CD1c-positive myeloid dendritic cell (primary cell): ENCODE measurements around the gene SPINDOC.
"Not testable (repeated sequence)": the region's sequence is repeated elsewhere in the genome, so short reads cannot be mapped to it uniquely, and the experiment has no call there.

Source experiments
- DNase-seq: peaks from one replicate; pipeline ENCODE4 v3.0.0-alpha.2; 2016; ENCODE audit errors: extremely low spot score

The SPINDOC gene

DNA sequence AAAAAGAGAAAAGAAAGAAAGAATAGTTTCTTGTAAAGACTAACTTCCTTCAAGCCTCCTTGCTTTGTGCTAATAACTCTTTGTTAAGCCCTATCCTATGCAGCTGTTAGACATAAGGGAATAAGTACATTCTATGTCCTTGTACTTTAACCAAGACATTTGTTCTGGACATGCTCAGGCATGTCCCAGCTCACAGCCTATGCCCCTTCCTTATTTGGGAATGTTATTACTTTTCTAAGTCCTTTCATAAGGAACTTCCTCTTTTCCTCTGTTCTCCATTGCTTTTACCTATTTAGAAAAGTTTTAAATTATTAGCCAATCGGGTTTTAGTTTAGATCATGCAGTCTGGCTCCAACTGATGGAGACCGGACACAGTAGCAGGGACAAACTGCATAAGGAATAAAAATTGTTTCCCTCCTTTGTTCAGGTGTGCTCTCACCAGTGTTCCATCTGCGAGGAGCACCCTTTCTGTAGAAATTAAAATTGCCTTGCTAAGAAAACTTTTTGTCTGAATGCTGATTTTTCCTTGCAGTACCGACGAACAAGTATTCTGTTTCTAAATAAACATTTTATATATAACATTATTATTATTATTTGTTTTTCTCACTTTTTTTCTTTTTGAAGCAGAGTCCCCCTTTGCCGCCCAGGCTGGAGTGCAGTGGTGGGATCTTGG lies 21.6 kb upstream of the SPINDOC start:
- no peak for DNase-seq

DNA sequence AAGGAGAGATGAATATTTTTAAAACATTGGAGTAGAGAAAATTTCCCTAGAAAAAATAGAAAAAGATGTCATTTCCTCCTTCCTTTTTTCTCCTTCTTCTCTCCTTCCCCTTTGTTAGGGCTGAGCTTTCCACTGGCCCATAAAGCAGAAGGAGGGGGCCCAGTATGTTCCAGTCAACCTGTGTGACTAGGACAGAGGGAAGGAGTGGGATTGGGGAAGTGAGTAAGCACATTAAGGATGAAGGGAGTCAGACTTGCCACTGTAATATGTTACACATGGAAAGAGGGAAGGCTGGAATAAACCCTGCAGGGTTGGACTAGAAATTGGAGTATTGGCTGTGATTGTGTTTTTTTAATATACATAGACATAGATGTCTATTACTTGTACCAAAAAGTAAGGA lies 20.1 kb upstream of the SPINDOC start:
- DNase-seq: peak; percentile 42

DNA sequence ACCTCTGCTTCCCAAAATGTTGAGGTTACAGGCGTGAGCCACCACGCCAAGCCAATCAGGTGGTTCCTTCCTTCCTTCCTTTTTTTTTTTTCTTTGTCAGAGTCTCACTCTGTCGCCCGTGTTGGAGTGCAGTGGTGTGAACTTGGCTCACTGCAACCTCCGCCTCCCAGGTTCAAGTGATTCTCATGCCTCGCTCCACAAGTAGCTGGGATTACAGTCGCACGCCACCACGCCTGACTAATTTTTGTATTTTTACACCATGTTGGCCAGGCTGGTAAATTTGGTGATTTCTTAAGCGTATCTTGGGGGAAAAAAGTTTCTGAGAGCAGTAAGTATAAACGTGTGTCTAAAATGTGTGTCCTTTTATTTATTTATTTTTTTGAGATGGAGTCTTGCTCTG lies 18.2 kb upstream of the SPINDOC start:
- DNase-seq: no peak

DNA sequence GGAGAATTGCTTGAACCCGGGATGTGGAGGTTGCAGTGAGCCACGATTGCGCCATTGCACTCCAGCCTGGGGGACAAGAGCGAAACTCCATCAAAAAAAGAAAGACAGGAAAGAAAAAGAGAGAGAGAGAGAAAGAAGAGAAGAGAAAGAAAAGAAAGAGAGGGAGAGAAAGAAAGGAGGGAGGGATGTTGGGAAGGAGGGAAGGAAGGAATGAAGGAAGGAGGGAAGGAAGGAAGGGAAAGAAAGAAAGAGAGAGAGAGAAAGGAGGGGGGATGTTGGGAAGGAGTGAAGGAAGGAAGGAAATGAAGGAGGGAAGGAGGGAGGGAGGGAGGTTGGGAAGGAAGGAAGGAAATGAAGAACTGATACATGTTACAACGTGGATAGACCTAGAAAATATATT lies 12.3 kb upstream of the SPINDOC start:
- DNase-seq: no peak

DNA sequence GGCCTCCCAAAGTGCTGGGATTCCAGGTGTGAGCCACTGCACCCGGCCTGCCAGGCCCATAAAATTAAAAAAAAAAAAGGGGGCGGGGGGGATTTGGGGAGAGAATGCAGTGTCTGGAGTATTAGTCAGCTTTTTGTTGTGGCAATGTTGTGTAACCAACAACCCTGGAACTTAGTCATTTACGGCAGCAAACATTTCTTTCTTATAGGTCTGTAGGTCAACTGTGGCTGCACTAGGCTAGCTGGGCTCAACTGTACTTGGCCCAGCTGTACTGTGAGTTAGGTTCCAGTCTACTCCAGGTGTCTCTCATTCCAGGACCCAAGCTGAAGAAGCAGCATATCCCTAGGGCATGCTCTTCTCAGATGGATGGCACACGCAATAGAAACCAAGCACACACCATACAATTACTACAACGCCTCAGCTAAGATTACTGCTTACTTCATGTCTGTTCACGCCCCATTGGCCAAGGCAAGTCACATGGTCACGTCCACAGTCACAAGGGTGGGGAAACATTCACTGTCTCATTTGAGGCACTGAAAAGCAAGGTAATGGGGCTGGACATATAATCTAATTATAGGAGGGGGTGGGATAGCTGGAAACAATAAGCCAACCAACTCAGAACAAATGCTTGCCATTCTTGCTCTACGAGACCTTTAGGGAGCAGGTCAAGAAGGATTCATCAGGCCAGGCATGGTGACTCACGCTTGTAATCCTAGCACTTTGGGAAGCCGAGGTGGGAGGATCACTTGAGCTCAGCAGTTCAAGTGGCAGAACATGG lies 10.4 kb upstream of the SPINDOC start:
- no peak for DNase-seq

DNA sequence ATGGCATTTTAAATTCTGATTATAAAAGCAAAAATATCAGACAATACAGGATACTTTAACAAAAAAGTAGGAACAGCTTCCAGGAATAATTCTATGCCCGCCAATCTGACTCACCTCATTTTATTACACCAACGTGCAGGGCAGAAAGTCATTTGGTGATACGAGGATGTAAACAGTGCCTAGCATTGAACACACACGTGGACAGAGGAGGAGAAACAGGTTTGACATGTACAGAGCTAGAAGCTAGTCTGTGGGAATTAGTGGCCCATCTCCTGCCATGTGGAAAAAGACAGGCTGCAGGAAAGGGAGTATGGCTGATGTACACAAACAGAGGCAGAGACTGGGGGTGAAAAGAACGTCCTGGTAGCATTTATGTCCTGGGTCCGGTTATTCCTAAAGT lies 9.0 kb upstream of the SPINDOC start:
- no peak for DNase-seq

DNA sequence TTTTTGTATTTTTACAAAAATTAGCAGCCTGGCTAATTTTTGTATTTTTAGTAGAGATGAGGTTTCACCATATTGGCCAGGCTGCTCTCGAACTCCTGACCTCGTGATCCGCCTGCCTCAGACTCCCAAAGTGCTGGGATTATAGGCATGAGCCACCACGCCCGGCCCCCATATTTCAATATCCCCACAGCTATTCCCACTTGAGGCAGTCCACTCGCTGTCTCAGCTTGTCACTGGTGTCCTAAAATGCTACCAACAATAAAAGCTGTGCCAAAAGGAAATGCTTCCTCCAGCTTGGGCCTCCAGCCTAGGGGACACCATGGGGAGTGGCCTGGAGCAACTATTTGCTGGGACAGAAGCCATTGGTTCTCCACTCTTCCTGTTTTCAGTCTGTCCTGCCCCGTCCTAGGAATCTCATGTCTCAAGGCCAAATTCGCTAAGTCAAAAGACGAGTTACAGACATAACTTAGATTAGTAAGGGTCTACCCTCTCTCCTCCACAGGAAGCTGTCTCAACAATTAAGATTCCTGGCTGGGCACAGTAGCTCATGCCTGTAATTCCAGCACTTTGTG lies 7.3 kb upstream of the SPINDOC start:
- DNase-seq: no peak

DNA sequence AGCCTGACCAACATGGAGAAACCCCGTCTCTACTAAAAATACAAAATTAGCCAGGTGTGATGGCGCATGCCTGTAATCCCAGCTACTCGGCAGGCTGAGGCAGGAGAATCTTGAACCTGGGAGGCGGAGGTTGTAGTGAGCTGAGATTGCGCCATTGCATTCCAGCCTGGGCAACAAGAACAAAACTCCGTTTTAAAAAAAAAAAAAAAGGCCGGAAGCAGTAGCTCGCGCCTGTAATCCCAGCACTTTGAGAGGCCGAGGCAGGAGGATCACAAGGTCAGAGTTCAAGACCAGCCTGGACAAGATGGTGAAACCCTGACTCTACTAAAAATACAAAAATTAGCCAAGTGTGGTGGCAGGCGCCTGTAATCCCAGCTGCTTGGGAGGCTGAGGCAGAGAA lies 2.9 kb upstream of the SPINDOC start:
- not testable (repeated sequence) for DNase-seq

DNA sequence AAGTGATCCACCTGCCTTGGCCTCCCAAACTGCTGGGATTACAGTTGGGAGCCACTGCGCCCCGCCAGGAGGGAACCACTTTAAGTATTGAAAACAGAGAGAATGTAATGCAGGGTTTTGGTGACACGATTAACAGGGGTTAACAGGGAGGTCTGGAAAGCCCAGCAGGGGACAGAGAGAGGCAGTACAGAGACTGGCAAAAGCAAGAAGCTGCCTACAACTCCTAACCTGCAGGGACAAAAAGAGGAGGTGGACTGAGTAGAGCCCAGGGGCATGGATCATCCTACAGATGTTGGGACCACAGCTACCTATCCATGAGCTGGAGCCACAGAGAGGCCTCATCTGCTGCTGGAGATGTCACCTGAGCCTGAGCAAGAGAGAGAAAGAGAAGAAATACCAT lies 1.7 kb upstream of the SPINDOC start:
- no peak for DNase-seq

DNA sequence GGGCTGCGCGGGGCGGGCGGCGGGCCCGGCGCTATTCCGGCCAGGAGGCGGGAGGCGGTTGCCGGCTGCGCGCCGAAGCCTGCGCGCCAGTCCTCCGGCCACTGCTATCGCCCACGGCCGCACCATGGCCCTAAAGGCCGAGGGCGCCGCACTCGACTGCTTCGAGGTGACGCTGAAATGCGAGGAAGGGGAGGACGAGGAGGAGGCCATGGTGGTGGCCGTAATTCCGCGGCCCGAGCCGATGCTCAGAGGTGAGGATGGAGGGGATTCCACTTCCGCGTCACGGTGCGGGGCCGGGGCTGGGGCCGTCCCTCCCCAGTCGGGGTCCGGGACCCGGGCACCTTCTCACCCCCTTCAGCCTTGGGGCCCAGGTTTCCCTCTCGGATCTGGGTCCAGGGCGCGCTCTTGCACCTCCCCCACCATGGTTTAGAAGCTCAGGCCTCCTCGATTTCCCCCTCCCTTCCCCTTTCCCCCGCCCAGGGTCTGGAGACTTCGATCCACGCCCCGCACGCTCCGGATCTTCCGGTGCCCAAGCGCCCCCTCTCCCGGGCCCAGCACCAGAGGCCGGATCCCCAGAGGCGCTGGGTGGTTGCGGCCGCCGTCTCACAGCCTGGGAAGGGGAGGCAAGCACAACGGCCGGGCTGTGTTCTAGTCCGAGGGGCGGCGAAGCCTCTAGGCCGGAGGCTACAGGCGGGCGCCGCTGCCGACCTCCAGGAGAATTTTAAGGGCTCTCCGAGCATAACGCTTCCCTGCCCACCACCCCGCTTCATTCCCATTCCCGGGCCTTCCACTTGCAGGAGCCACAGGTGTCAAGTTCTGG lies 517 bp downstream of the SPINDOC start:
- peak; percentile 24 for DNase-seq

DNA sequence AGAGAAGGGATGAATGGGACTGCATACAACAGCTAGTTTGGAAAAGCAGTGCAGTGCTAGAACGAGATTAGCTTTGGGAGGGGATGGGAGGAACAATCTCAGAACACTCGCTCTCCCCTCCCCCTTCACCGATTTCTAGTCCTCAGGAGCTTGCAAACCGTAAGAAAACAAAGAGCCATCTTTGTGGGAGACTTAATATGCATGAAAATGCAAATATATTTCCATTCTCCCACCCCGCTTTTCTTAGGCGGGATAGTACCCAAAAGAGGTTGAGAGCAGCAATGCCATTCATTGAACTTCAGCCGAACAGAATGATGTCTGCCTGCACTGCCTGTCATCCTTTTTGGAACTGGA lies 1.1 kb downstream of the SPINDOC start:
- no peak for DNase-seq

DNA sequence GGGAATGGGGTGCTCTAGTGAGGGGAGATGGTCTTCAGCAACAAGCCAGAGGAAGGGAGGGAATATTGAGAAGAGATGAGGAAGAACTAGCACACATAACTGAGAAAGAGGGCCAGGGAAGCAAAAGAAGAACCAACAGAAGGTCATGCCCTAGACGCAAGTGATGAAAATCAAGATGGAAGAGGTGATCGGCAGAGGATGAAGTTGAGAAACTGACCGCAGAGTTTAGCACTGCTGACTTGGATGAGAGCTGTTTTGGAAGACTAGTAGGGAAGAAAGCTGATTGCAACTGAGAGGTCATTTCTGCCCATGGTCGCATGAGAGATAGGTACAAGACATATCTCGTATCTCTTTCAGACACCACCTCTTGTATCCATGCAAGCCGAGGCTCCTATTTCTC lies 2.9 kb downstream of the SPINDOC start:
- DNase-seq: no peak

DNA sequence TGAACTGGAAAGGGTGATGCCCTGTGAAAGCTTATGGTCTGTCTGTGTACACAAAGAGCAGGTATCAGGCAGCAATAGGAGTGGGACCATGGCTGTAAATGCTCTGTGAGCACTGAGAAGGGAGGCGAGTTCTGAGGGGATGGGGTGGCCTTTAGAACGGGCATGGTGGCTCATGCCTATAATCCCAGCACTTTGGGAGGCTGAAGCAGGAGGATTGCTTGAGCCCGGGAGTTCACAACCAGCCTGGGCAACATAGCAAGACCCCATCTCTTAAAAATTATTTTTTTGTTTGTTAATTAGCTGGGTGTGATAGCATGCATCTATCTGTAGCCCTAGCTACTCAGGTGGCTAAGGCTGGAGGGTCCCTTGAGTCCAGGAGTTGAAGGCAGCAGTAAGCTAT lies 3.5 kb downstream of the SPINDOC start:
- DNase-seq: no peak

DNA sequence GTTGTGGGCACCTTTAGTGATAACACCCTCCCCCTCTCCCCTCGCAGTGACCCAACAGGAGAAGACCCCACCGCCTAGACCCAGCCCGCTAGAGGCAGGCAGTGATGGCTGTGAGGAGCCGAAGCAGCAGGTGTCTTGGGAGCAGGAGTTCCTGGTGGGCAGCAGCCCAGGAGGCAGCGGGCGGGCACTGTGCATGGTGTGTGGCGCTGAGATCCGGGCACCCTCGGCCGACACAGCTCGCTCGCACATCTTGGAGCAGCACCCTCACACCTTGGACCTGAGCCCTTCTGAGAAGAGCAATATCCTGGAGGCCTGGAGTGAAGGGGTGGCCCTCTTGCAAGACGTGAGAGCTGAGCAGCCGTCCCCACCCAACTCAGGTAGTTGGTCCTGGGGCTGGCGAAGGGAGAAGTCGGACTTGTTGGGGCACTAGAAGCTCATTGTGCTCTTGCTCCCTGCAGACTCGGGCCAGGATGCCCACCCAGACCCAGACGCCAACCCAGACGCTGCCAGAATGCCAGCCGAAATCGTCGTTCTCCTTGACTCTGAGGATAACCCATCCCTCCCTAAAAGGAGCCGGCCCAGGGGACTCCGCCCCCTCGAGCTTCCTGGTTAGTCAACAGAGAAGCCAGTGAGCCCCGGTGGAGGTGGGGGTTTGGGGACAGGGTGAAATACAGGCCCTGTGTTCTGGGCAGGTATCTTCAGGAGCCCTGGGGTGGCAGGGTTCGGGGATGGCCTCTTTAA lies 4.7 kb downstream of the SPINDOC start:
- DNase-seq: no peak

DNA sequence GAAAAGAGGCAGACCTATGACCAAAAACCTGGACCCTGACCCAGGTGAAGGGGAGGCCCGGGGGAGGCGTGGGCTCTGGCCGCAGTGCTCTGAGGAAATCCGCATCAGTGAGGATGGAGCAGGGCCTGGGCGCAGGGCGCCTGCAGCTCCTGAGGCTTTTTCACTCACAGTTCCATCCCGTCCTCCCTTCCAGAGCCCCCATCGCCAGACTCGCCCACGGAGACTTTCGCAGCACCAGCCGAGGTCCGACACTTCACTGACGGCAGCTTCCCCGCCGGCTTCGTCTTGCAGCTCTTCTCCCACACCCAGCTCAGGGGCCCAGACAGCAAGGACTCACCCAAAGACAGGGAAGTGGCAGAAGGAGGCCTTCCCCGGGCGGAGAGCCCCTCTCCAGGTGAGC lies 5.4 kb downstream of the SPINDOC start:
- DNase-seq: no peak

DNA sequence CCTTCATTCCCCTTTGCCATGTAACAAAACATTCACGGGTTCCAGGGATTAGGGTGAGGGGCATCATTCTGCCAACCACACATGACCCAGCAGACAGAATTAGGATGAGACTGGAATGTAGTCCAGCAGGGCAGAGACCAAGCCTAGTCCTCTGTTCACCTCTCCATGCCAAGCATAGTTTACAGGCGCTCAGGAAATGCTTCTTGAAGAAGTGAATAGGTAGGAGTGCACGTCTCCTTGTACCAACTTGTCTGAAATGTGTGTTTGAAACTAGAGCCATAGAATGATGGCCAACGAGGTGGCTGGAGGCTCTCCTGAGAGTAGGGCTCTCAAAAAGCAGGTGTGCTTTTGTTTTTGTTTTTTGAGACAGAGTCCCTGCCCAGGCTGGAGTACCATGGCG lies 8.2 kb downstream of the SPINDOC start:
- no peak for DNase-seq

DNA sequence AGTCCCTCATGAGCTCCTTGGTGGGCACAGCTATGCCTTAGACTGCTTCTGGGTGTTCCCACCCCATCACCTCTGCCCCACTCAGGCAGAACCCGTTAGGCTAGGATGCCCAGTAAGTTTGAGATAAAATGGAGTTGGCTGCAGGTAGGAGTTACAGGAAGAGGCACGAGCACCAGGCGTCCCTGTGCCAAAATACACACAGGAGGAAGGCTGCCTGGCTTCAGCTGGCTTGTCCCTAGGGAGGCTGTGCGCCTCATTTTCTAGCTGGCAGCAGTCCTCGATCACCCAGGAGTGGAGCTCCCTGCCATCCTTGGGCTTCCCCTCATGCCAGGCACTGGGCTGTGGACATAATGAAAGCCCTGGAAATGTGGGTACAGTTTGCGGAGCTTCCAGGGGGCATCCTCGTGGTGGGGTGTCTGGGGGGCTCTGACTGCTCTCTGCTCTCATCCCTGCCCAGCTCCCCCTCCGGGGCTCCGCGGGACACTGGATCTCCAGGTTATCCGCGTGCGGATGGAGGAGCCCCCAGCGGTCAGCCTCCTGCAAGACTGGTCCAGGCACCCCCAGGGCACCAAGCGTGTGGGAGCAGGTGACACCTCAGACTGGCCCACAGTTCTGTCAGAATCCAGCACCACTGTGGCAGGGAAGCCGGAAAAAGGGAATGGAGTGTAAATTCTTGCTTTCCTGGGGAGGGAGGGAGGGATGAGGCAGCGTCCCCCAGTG lies 13.4 kb downstream of the SPINDOC start:
- no peak for DNase-seq

DNA sequence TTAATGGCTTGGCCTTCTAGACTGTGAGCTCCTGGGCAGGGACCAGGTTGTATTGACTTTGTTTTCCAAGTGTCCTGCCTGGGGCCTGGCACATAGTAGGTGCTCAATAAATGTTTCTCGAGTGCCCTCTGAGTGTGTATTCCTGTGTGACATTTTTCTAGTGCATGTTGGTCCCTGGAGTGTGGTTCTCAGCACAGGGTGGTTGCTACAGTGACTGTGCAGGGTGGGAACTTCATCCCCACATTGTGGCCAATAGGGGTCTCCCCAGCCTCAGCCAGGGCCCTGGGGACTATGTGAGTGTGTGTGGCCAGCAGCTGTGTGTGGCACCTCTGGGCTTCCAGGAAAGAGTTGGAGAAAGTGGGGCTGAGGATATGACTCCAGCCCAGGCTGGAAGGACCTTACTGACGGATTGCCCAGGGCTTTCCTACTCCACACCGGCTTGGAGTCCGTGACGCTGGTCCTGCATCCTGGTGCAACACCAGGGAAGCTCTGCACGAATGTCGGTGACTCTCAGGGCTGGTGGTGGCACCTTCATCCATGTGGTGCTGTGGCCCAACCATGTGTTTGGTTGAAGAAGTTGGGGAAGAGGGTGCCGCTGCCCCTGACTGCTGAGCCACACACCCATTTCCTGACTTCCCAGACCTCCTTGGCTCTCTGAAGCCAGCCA lies 16.7 kb downstream of the SPINDOC start:
- no peak for DNase-seq

DNA sequence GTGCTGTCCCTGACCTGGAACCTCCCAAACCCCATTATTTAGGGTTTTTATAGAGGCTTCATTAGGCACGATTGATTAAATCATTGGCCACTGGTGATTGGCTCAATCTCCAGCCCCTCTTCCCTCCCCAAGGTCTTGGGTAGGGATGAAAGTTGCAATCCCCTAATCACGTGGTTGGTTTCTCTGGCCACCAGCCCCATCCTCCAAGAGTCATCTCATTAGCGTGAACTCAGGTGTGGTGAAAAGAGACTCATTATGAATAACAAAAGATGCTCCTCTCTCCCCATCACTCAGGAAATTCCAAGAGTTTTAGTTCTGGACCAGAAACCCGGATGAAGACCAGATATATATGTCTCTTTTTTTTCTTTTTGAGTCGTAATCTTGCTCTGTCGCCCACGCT lies 18.1 kb downstream of the SPINDOC start:
- DNase-seq: no peak

DNA sequence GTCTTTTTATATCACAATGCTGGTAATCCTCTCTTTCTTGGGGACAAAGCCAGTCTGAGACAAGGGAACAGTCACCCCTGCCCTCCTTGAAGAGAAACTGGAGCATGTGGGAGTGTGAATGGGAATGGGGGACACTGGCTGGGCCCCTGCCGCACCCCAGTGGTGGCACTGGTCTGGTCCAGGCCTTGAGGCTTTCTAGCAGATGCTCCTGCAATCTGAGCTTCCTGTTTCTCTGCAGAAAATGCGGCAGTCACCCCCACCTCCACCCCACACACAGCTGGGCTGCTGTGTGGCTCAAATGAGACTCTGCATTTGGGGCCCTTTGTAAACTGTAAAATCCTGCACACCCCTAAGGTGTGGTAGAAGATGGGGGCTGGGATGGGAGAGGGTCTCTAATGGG lies 19.1 kb downstream of the SPINDOC start:
- peak; percentile 46 for DNase-seq

DNA sequence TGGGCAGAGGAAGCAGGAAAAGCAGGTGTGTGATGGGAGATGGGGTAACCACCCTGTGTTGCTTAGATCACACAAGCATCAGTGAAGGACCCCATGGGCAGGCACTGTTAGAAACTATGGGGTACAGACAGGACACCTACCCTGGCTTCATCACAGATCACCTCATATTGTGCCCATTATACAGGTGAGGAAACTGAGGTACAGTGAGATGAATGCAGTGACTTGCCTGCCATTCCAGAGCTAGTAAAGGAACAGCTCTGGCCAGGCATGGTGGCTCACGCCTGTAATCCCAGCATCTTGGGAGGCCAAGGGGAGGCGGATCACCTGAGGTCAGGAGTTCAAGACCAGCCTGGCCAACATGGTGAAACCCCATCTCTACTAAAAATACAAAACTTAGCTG lies 19.8 kb downstream of the SPINDOC start:
- no peak for DNase-seq
